HepG2 (cell line): ENCODE measurements around the gene FGF19. TPM values are rescaled to one million over a fixed set of nuclear protein-coding genes. Genes with fewer than 3 reads are reported as not detected.

Experiments
- ARID2 ChIP-seq: sonication (generic); formaldehyde crosslinking; IDR thresholded peaks from 2 replicates; pipeline ENCODE4 v1.8.1; 2022; ENCODE audit warnings: mild to moderate bottlenecking, missing genetic modification reagents, borderline replicate concordance
- BRD4 ChIP-seq: sonication (generic); formaldehyde crosslinking; IDR thresholded peaks from 2 replicates; pipeline ENCODE4 v1.4.0; 2020; ENCODE audit warnings: missing genetic modification reagents
- GABPB1 ChIP-seq: IDR thresholded peaks from 2 replicates; pipeline ENCODE4 v1.6.1; 2016; ENCODE audit warnings: mild to moderate bottlenecking, missing genetic modification reagents, moderate library complexity, missing compliant biosample characterization
- GATAD2A ChIP-seq: IDR thresholded peaks from 2 replicates; pipeline ENCODE4 v1.6.1; 2016
- GPN1 ChIP-seq: sonication (generic); formaldehyde crosslinking; IDR thresholded peaks from 2 replicates; pipeline ENCODE4 v1.5.1; 2020; ENCODE audit warnings: missing genetic modification reagents, borderline replicate concordance
- KDM1A ChIP-seq: IDR thresholded peaks from 2 replicates; pipeline ENCODE4 v1.6.1; 2016; ENCODE audit warnings: missing compliant biosample characterization
- PHF21A ChIP-seq: sonication (generic); formaldehyde crosslinking; IDR thresholded peaks from 2 replicates; pipeline ENCODE4 v1.5.0; 2020; ENCODE audit warnings: mild to moderate bottlenecking, missing genetic modification reagents
- PLSCR1 ChIP-seq: sonication (generic); formaldehyde crosslinking; IDR thresholded peaks from 2 replicates; pipeline ENCODE4 v1.5.0; 2020; ENCODE audit warnings: missing genetic modification reagents, mild to moderate bottlenecking, borderline replicate concordance
- ZBTB3 ChIP-seq: sonication (generic); formaldehyde crosslinking; IDR thresholded peaks from 2 replicates; pipeline ENCODE4 v1.4.0; 2020; ENCODE audit warnings: low read depth, mild to moderate bottlenecking, moderate library complexity, missing genetic modification reagents, borderline replicate concordance
- ZGPAT ChIP-seq: IDR thresholded peaks from 2 replicates; pipeline ENCODE4 v1.6.1; 2016; ENCODE audit warnings: mild to moderate bottlenecking
- ZNF737 ChIP-seq: sonication (generic); formaldehyde crosslinking; IDR thresholded peaks from 2 replicates; pipeline ENCODE4 v1.5.0; 2020; ENCODE audit warnings: missing genetic modification reagents, mild to moderate bottlenecking, borderline replicate concordance
- ZNF775 ChIP-seq: sonication (generic); formaldehyde crosslinking; IDR thresholded peaks from 2 replicates; pipeline ENCODE4 v1.4.0; 2020; ENCODE audit warnings: missing genetic modification reagents, mild to moderate bottlenecking, moderate library complexity, borderline replicate concordance
- polyA plus RNA-seq, 8 experiments: library from polyadenylated mRNA; depleted of rRNA in 3 of 8; stranded (reverse) in 7 of 8; unstranded in 1 of 8; fragments of >200 nt; fragmentation: Illumina TruSeq in 4 of 8; extraction: Trizol in 4 of 8; gene quantifications; 2 replicates each; pipeline versions ENCODE4 v1.2.1 to v1.2.3, GENCODE V29; 2011 to 2016; ENCODE audit warnings: low read depth in 4 of 8, missing spikeins in 1 of 8, mixed read lengths in 1 of 8; ENCODE audit not compliant: insufficient read depth in 1 of 8
- total RNA-seq, 5 experiments: library from RNA; depleted of rRNA; stranded (reverse); fragments of >200 nt; fragmentation: Illumina TruSeq; extraction: Trizol; gene quantifications; 2 replicates each; pipeline ENCODE4 v1.2.3, GENCODE V29; 2016; ENCODE audit warnings: low read depth in 1 of 5
- TF ChIP-seq, protein P1 (sequence below): sonication (generic); formaldehyde crosslinking; IDR thresholded peaks from 2 replicates; pipeline ENCODE4 v1.5.0; 2020; ENCODE audit warnings: mild to moderate bottlenecking, missing genetic modification reagents

The FGF19 gene
- total and polyA plus RNA-seq, 2 of the 13 experiments (the other 11 are each of a cell fraction or from before 2014, with no cell fraction given) = 0.07 TPM; not detected in 1

GRCh38 chr11:69666752-69667536 lies 36.9 kb downstream of the FGF19 start (continued):
- TF ChIP-seq ZNF775 (CRISPR knock-in tag) (no peak), KDM1A (CRISPR knock-in tag) (no peak), ZBTB3 (CRISPR knock-in tag) (0 out of 2 replicates have a peak, but pooled peaks have one; percentile 3), PLSCR1 (CRISPR knock-in tag) (no peak), GABPB1 (no peak), ARID2 (no peak), PHF21A (CRISPR knock-in tag) (no peak), ZNF737 (CRISPR knock-in tag) (no peak), ZGPAT (CRISPR knock-in tag) (no peak), BRD4 (CRISPR knock-in tag) (no peak), GPN1 (no peak), GATAD2A (CRISPR knock-in tag) (no peak)
- TF ChIP-seq, protein P1, sequence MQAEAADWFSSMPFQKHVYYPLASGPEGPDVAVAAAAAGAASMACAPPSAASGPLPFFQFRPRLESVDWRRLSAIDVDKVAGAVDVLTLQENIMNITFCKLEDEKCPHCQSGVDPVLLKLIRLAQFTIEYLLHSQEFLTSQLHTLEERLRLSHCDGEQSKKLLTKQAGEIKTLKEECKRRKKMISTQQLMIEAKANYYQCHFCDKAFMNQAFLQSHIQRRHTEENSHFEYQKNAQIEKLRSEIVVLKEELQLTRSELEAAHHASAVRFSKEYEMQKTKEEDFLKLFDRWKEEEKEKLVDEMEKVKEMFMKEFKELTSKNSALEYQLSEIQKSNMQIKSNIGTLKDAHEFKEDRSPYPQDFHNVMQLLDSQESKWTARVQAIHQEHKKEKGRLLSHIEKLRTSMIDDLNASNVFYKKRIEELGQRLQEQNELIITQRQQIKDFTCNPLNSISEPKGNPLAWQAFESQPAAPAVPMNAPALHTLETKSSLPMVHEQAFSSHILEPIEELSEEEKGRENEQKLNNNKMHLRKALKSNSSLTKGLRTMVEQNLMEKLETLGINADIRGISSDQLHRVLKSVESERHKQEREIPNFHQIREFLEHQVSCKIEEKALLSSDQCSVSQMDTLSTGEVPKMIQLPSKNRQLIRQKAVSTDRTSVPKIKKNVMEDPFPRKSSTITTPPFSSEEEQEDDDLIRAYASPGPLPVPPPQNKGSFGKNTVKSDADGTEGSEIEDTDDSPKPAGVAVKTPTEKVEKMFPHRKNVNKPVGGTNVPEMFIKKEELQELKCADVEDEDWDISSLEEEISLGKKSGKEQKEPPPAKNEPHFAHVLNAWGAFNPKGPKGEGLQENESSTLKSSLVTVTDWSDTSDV (CRISPR knock-in tag) = no peak
